K562 (cell line): ENCODE results near the gene PRKX. TPM values are rescaled to one million over a fixed set of nuclear protein-coding genes. Genes with fewer than 3 reads are reported as not detected.

Experiments used
- LARP7 ChIP-seq: fragments of 450-650 bp; IDR thresholded peaks from 2 replicates; pipeline ENCODE4 v1.6.1; 2016
- MAFF ChIP-seq: IDR thresholded peaks from 2 replicates; pipeline ENCODE4 v1.6.1; 2012; ENCODE audit warnings: low read length, improper control_type of control experiment
- MXI1 ChIP-seq: IDR thresholded peaks from 2 replicates; pipeline ENCODE4 v1.6.1; 2011; ENCODE audit warnings: low read depth, mild to moderate bottlenecking, improper control_type of control experiment, low read length
- POLR3A ChIP-seq: IDR thresholded peaks from 2 replicates; pipeline ENCODE4 v1.6.1; 2011; ENCODE audit warnings: borderline replicate concordance, mild to moderate bottlenecking, moderate library complexity; ENCODE audit not compliant: insufficient read length, insufficient read depth; ENCODE audit errors: extremely low read depth
- PPARD ChIP-seq: fragments of 250-450 bp; sonication (Bioruptor Pico); IDR thresholded peaks from 2 replicates; pipeline ENCODE4 v1.8.0; 2022; ENCODE audit warnings: inconsistent platforms, mild to moderate bottlenecking, moderate library complexity
- TAL1 ChIP-seq: fragments of 450-650 bp; IDR thresholded peaks from 2 replicates; pipeline ENCODE4 v1.6.1; 2016; ENCODE audit warnings: mild to moderate bottlenecking
- ZFP30 ChIP-seq: fragments of 250-450 bp; sonication (Bioruptor Pico); IDR thresholded peaks from 2 replicates; pipeline ENCODE4 v1.8.0; 2022; ENCODE audit warnings: moderate library complexity, mild to moderate bottlenecking, inconsistent platforms, borderline replicate concordance
- ZNF124 ChIP-seq: sonication (generic); formaldehyde crosslinking; IDR thresholded peaks from 2 replicates; pipeline ENCODE4 v1.8.1; 2022; ENCODE audit warnings: missing genetic modification reagents
- ZNF263 ChIP-seq: sonication (generic); formaldehyde crosslinking; IDR thresholded peaks from 2 replicates; pipeline ENCODE4 v1.8.0; 2022; ENCODE audit warnings: mild to moderate bottlenecking, missing genetic modification reagents, borderline replicate concordance
- ZNF431 ChIP-seq: sonication (generic); formaldehyde crosslinking; IDR thresholded peaks from 2 replicates; pipeline ENCODE4 v1.8.0; 2022; ENCODE audit warnings: mild to moderate bottlenecking, missing genetic modification reagents
- ZNF57 ChIP-seq: fragments of 450-650 bp; formaldehyde crosslinking; IDR thresholded peaks from 2 replicates; pipeline ENCODE4 v1.4.0; 2020; ENCODE audit warnings: mild to moderate bottlenecking, moderate library complexity
- ZNF780A ChIP-seq: fragments of 250-450 bp; sonication (Bioruptor Pico); IDR thresholded peaks from 2 replicates; pipeline ENCODE4 v1.5.0; 2021; ENCODE audit warnings: mild to moderate bottlenecking
- polyA plus RNA-seq, 8 experiments: library from polyadenylated mRNA; depleted of rRNA in 4 of 8; stranded (reverse) in 5 of 8; unstranded in 3 of 8; fragments of >200 nt; fragmentation: Nextera tagmentation in 2 of 8; fragmentation: Illumina TruSeq in 1 of 8; extraction: Ambion mirVana in 2 of 8; extraction: Trizol in 1 of 8; gene quantifications; 2 replicates each; pipeline versions ENCODE4 v1.2.1 to v1.2.3, GENCODE V29; 2011 to 2014; ENCODE audit warnings: inconsistent platforms in 1 of 8, missing spikeins in 1 of 8
- total RNA-seq, 7 experiments: library from RNA; depleted of rRNA in 6 of 7; stranded (reverse); fragments of >200 nt in 6 of 7; fragmentation: Illumina TruSeq in 2 of 7; extraction: Trizol in 2 of 7; gene quantifications; 2 replicates each; pipeline versions ENCODE4 v1.2.1 to v1.2.3, GENCODE V29; 2011 to 2021; ENCODE audit warnings: low replicate concordance in 1 of 7
- TF ChIP-seq, protein P1 (sequence below): fragments of 450-650 bp; formaldehyde crosslinking; IDR thresholded peaks from 2 replicates; pipeline ENCODE4 v1.4.0; 2020; ENCODE audit warnings: mild to moderate bottlenecking, moderate library complexity
- TF ChIP-seq, protein P2 (sequence below): sonication (generic); formaldehyde crosslinking; IDR thresholded peaks from 2 replicates; pipeline ENCODE4 v1.9.0; 2022; ENCODE audit warnings: mild to moderate bottlenecking, missing genetic modification reagents
- TF ChIP-seq, protein P3 (sequence below): fragments of 250-450 bp; sonication (Bioruptor Pico); IDR thresholded peaks from 2 replicates; pipeline ENCODE4 v1.5.0; 2020; ENCODE audit warnings: mild to moderate bottlenecking
- TF ChIP-seq, protein P4 (sequence below): fragments of 450-650 bp; formaldehyde crosslinking; IDR thresholded peaks from 2 replicates; pipeline ENCODE4 v1.4.0; 2022; ENCODE audit warnings: missing genetic modification characterization
- TF ChIP-seq, protein P5 (sequence below), 2 experiments: fragments of 450-650 bp; IDR thresholded peaks; 2 replicates each; pipeline ENCODE4 v1.6.1; 2018; ENCODE audit warnings: mild to moderate bottlenecking in 2 of 2, low read depth in 1 of 2; ENCODE audit not compliant: partially characterized antibody in 2 of 2
- TF ChIP-seq, protein P6 (sequence below): fragments of 450-650 bp; formaldehyde crosslinking; IDR thresholded peaks from 2 replicates; pipeline ENCODE4 v1.4.0; 2020; ENCODE audit warnings: mild to moderate bottlenecking, mixed read lengths

The PRKX gene
- total and polyA plus RNA-seq, 9 of the 15 experiments (the other 6 are each of a cell fraction or from before 2014, with no cell fraction given) = 3.3 to 29.4 (median 23.7) TPM

DNA sequence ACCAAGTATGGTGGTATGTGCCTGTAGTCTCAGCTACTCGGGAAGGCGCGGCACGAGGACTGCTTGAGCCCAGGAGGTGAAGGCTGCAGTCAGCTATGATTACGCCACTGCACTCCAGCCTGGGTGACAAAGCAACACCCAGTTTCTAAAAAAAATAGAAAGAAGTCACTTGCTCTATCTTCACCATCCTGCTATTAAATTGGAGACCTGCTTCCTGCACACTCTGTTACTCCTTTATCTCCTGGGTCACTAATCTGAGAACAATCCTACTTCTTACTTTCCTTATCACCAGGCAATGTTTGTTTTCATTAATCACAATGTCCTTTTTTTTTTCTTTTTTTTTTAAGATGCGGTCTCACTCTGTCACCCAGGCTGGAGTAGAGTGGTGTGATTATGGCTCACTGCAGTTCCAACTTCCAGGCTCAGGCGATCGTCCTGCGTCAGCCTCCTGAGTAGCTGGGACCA is 16.2 kb downstream of the PRKX start (continued):
- no peak for TF ChIP-seq POLR3A
- TF ChIP-seq ZFP30 (CRISPR knock-in tag) = no peak
- TF ChIP-seq ZNF57 (CRISPR knock-in tag) = no peak
- no peak for TF ChIP-seq PPARD (CRISPR knock-in tag)
- TF ChIP-seq ZNF780A (CRISPR knock-in tag) = no peak
- no peak for TF ChIP-seq ZNF431
- TF ChIP-seq MAFF = no peak
- TF ChIP-seq ZNF263 (CRISPR knock-in tag) = no peak
- TF ChIP-seq, protein P1, sequence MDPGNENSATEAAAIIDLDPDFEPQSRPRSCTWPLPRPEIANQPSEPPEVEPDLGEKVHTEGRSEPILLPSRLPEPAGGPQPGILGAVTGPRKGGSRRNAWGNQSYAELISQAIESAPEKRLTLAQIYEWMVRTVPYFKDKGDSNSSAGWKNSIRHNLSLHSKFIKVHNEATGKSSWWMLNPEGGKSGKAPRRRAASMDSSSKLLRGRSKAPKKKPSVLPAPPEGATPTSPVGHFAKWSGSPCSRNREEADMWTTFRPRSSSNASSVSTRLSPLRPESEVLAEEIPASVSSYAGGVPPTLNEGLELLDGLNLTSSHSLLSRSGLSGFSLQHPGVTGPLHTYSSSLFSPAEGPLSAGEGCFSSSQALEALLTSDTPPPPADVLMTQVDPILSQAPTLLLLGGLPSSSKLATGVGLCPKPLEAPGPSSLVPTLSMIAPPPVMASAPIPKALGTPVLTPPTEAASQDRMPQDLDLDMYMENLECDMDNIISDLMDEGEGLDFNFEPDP = no peak
- TF ChIP-seq, protein P2, sequence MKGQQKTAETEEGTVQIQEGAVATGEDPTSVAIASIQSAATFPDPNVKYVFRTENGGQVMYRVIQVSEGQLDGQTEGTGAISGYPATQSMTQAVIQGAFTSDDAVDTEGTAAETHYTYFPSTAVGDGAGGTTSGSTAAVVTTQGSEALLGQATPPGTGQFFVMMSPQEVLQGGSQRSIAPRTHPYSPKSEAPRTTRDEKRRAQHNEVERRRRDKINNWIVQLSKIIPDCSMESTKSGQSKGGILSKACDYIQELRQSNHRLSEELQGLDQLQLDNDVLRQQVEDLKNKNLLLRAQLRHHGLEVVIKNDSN = no peak
- TF ChIP-seq, protein P3, sequence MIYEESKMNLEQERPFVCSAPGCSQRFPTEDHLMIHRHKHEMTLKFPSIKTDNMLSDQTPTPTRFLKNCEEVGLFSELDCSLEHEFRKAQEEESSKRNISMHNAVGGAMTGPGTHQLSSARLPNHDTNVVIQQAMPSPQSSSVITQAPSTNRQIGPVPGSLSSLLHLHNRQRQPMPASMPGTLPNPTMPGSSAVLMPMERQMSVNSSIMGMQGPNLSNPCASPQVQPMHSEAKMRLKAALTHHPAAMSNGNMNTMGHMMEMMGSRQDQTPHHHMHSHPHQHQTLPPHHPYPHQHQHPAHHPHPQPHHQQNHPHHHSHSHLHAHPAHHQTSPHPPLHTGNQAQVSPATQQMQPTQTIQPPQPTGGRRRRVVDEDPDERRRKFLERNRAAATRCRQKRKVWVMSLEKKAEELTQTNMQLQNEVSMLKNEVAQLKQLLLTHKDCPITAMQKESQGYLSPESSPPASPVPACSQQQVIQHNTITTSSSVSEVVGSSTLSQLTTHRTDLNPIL (CRISPR knock-in tag) = no peak
- TF ChIP-seq, protein P4, sequence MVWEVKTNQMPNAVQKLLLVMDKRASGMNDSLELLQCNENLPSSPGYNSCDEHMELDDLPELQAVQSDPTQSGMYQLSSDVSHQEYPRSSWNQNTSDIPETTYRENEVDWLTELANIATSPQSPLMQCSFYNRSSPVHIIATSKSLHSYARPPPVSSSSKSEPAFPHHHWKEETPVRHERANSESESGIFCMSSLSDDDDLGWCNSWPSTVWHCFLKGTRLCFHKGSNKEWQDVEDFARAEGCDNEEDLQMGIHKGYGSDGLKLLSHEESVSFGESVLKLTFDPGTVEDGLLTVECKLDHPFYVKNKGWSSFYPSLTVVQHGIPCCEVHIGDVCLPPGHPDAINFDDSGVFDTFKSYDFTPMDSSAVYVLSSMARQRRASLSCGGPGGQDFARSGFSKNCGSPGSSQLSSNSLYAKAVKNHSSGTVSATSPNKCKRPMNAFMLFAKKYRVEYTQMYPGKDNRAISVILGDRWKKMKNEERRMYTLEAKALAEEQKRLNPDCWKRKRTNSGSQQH (CRISPR knock-in tag) = no peak
- TF ChIP-seq TAL1 = no peak
- no peak for TF ChIP-seq ZNF124
- TF ChIP-seq, protein P5, sequence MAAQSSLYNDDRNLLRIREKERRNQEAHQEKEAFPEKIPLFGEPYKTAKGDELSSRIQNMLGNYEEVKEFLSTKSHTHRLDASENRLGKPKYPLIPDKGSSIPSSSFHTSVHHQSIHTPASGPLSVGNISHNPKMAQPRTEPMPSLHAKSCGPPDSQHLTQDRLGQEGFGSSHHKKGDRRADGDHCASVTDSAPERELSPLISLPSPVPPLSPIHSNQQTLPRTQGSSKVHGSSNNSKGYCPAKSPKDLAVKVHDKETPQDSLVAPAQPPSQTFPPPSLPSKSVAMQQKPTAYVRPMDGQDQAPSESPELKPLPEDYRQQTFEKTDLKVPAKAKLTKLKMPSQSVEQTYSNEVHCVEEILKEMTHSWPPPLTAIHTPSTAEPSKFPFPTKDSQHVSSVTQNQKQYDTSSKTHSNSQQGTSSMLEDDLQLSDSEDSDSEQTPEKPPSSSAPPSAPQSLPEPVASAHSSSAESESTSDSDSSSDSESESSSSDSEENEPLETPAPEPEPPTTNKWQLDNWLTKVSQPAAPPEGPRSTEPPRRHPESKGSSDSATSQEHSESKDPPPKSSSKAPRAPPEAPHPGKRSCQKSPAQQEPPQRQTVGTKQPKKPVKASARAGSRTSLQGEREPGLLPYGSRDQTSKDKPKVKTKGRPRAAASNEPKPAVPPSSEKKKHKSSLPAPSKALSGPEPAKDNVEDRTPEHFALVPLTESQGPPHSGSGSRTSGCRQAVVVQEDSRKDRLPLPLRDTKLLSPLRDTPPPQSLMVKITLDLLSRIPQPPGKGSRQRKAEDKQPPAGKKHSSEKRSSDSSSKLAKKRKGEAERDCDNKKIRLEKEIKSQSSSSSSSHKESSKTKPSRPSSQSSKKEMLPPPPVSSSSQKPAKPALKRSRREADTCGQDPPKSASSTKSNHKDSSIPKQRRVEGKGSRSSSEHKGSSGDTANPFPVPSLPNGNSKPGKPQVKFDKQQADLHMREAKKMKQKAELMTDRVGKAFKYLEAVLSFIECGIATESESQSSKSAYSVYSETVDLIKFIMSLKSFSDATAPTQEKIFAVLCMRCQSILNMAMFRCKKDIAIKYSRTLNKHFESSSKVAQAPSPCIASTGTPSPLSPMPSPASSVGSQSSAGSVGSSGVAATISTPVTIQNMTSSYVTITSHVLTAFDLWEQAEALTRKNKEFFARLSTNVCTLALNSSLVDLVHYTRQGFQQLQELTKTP (IDR thresholded peaks at IDR 0.05; ENCODE audit: low read depth in 1 of 2, partially characterized antibody in 2 of 2) = no peak
- TF ChIP-seq MXI1 = no peak
- no peak for TF ChIP-seq LARP7
- TF ChIP-seq, protein P6, sequence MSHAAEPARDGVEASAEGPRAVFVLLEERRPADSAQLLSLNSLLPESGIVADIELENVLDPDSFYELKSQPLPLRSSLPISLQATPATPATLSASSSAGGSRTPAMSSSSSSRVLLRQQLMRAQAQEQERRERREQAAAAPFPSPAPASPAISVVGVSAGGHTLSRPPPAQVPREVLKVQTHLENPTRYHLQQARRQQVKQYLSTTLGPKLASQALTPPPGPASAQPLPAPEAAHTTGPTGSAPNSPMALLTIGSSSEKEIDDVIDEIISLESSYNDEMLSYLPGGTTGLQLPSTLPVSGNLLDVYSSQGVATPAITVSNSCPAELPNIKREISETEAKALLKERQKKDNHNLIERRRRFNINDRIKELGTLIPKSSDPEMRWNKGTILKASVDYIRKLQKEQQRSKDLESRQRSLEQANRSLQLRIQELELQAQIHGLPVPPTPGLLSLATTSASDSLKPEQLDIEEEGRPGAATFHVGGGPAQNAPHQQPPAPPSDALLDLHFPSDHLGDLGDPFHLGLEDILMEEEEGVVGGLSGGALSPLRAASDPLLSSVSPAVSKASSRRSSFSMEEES (CRISPR knock-in tag) = no peak
